Measurements from ENCODE around the gene TSPAN13.

DNA sequence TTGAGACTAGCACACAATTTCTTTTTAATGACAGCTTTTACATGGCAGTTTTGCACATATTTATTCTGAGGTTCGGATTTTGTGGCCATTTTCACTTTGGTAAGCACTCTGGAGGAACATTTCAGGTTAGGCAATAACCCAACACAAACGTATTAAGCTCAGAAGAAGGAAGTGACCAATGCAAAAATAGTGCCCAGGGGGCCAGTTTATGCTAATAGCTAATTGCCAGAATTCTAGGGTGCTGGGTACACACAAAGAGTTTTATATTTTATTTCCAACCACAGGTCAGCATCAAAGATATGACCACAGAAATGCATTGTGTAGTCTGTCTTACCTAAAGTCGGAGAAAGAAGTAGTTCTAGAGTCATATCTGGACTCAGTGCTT, 59.7 kb downstream of the TSPAN13 start:
- TF ChIP-seq CTCF (IDR thresholded peaks at IDR 0.05) (no peak), POLR2A (IDR thresholded peaks at IDR 0.05) (no peak)

Measured in stomach (tissue), 4 donors.